HepG2 (cell line): ENCODE measurements around the gene ORC2. TPM values are rescaled to one million over a fixed set of nuclear protein-coding genes. Genes with fewer than 3 reads are reported as not detected.

Source experiments
- DR1 ChIP-seq: sonication (generic); formaldehyde crosslinking; IDR thresholded peaks from 2 replicates; pipeline ENCODE4 v1.8.0; 2021; ENCODE audit warnings: mild to moderate bottlenecking, missing genetic modification reagents, inconsistent platforms
- HBP1 ChIP-seq: IDR thresholded peaks from 2 replicates; pipeline ENCODE4 v1.6.1; 2016; ENCODE audit warnings: low read depth, control low read depth
- KAT8 ChIP-seq: IDR thresholded peaks from 2 replicates; pipeline ENCODE4 v1.6.1; 2016; ENCODE audit warnings: missing genetic modification reagents, missing compliant biosample characterization
- KLF9 ChIP-seq: IDR thresholded peaks from 2 replicates; pipeline ENCODE4 v1.6.1; 2016; ENCODE audit warnings: low read depth
- PAX8 ChIP-seq: sonication (generic); formaldehyde crosslinking; IDR thresholded peaks from 2 replicates; pipeline ENCODE4 v1.8.0; 2022; ENCODE audit warnings: mild to moderate bottlenecking, missing genetic modification reagents, borderline replicate concordance
- PHF20 ChIP-seq: sonication (generic); formaldehyde crosslinking; IDR thresholded peaks from 2 replicates; pipeline ENCODE4 v1.5.0; 2020; ENCODE audit warnings: mild to moderate bottlenecking, missing genetic modification reagents
- POGZ ChIP-seq: sonication (generic); formaldehyde crosslinking; IDR thresholded peaks from 2 replicates; pipeline ENCODE4 v1.4.0; 2020; ENCODE audit warnings: mild to moderate bottlenecking, missing genetic modification reagents
- PPARG ChIP-seq: conservative IDR thresholded peaks from 2 replicates; pipeline ENCODE4 v1.6.1; 2016; ENCODE audit warnings: missing biosample characterization, missing genetic modification reagents
- SMAD3 ChIP-seq: sonication (generic); formaldehyde crosslinking; IDR thresholded peaks from 2 replicates; pipeline ENCODE4 v1.4.0; 2020; ENCODE audit warnings: missing genetic modification reagents
- TERF1 ChIP-seq: sonication (generic); formaldehyde crosslinking; IDR thresholded peaks from 2 replicates; pipeline ENCODE4 v1.8.0; 2022; ENCODE audit warnings: mild to moderate bottlenecking, missing genetic modification reagents, moderate library complexity
- ZBTB20 ChIP-seq: sonication (generic); formaldehyde crosslinking; IDR thresholded peaks from 2 replicates; pipeline ENCODE4 v1.8.1; 2023; ENCODE audit warnings: missing genetic modification reagents, low read depth, mild to moderate bottlenecking, borderline replicate concordance
- ZNF318 ChIP-seq: sonication (generic); formaldehyde crosslinking; IDR thresholded peaks from 2 replicates; pipeline ENCODE4 v1.4.0; 2020; ENCODE audit warnings: mild to moderate bottlenecking, missing genetic modification reagents
- ZNF333 ChIP-seq: sonication (generic); formaldehyde crosslinking; IDR thresholded peaks from 2 replicates; pipeline ENCODE4 v1.4.0; 2020; ENCODE audit warnings: mild to moderate bottlenecking, missing genetic modification reagents, borderline replicate concordance
- polyA plus RNA-seq, 8 experiments: library from polyadenylated mRNA; depleted of rRNA in 3 of 8; stranded (reverse) in 7 of 8; unstranded in 1 of 8; fragments of >200 nt; fragmentation: Illumina TruSeq in 4 of 8; extraction: Trizol in 4 of 8; gene quantifications; 2 replicates each; pipeline versions ENCODE4 v1.2.1 to v1.2.3, GENCODE V29; 2011 to 2016; ENCODE audit warnings: low read depth in 4 of 8, missing spikeins in 1 of 8, mixed read lengths in 1 of 8; ENCODE audit not compliant: insufficient read depth in 1 of 8
- total RNA-seq, 5 experiments: library from RNA; depleted of rRNA; stranded (reverse); fragments of >200 nt; fragmentation: Illumina TruSeq; extraction: Trizol; gene quantifications; 2 replicates each; pipeline ENCODE4 v1.2.3, GENCODE V29; 2016; ENCODE audit warnings: low read depth in 1 of 5
- TF ChIP-seq, protein P1 (sequence below): sonication (generic); formaldehyde crosslinking; IDR thresholded peaks from 2 replicates; pipeline ENCODE4 v1.8.1; 2023; ENCODE audit warnings: missing genetic modification reagents, mild to moderate bottlenecking, borderline replicate concordance
- TF ChIP-seq, protein P2 (sequence below): sonication (generic); formaldehyde crosslinking; IDR thresholded peaks from 2 replicates; pipeline ENCODE4 v1.8.0; 2022; ENCODE audit warnings: low read depth, missing genetic modification reagents

ORC2 gene
- total and polyA plus RNA-seq, 2 of the 13 experiments (the other 11 are each of a cell fraction or from before 2014, with no cell fraction given): 19.3 to 73.5 TPM

- TF ChIP-seq ZNF318 (CRISPR knock-in tag) (peak; percentile 53; the same call in 1 of the 2 replicates), HBP1 (peak; percentile 49), ZBTB20 (CRISPR knock-in tag) (peak; percentile 82; the same call in 1 of the 2 replicates), PPARG (peak; percentile 8), POGZ (peak; percentile 99), ZNF333 (CRISPR knock-in tag) (peak; percentile 18), TERF1 (CRISPR knock-in tag) (0 out of 2 replicates have a peak, but pooled peaks have one; percentile 71), PHF20 (CRISPR knock-in tag) (peak; percentile 87), PAX8 (CRISPR knock-in tag) (peak; percentile 91; the same call in 1 of the 2 replicates), SMAD3 (CRISPR knock-in tag) (no peak; the same call in none of the 2 replicates), KLF9 (peak; percentile 45; the same call in 1 of the 2 replicates), KAT8 (CRISPR knock-in tag) (peak; percentile 92), DR1 (CRISPR knock-in tag) (peak; percentile 97)
- TF ChIP-seq, protein P1, sequence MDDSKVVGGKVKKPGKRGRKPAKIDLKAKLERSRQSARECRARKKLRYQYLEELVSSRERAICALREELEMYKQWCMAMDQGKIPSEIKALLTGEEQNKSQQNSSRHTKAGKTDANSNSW: peak; percentile 95
- TF ChIP-seq, protein P2, sequence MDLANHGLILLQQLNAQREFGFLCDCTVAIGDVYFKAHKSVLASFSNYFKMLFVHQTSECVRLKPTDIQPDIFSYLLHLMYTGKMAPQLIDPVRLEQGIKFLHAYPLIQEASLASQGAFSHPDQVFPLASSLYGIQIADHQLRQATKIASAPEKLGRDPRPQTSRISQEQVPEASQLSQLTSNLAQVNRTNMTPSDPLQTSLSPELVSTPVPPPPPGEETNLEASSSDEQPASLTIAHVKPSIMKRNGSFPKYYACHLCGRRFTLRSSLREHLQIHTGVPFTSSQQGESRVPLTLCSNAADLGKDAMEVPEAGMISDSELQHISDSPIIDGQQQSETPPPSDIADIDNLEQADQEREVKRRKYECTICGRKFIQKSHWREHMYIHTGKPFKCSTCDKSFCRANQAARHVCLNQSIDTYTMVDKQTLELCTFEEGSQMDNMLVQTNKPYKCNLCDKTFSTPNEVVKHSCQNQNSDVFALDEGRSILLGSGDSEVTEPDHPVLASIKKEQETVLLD (CRISPR knock-in tag): peak; percentile 95
Measured at GRCh38 chr2:200963124-200963917, at the start of gene ORC2 (continued).
